Neural progenitor cell (in vitro differentiated cells): Measurements from ENCODE around the gene CALU. TPM values are rescaled to one million over a fixed set of nuclear protein-coding genes. Genes with fewer than 3 reads are reported as not detected.

Experiments used
- DNase-seq: peaks from one replicate; pipeline ENCODE4 v3.0.0-alpha.2; 2016; ENCODE audit warnings: low spot score
- H2AFZ ChIP-seq: fragments of 200-600 bp; sonication (generic); replicated peaks from 2 replicates; pipeline ENCODE4 v1.6.1; 2016; ENCODE audit warnings: antibody characterized with exemption
- H3F3A ChIP-seq: fragments of 200-600 bp; sonication (generic); 2 replicates; pipeline ENCODE4 v1.6.1; 2016; ENCODE audit warnings: antibody characterized with exemption, low read depth
- H3K27ac ChIP-seq: fragments of 200-600 bp; sonication (generic); 2 replicates; pipeline ENCODE4 v1.5.1; 2016; ENCODE audit warnings: mild to moderate bottlenecking
- H3K27me3 ChIP-seq: fragments of 200-600 bp; sonication (generic); 2 replicates; pipeline ENCODE4 v1.6.1; 2016; ENCODE audit warnings: mild to moderate bottlenecking, moderate library complexity
- H3K36me3 ChIP-seq: fragments of 200-600 bp; sonication (generic); 2 replicates; pipeline ENCODE4 v1.5.1; 2016
- H3K4me1 ChIP-seq: fragments of 200-600 bp; sonication (generic); 2 replicates; pipeline ENCODE4 v1.6.1; 2016; ENCODE audit warnings: mixed run types
- H3K4me2 ChIP-seq: fragments of 200-600 bp; sonication (generic); 2 replicates; pipeline ENCODE4 v1.6.1; 2016
- H3K4me3 ChIP-seq: fragments of 200-600 bp; sonication (generic); 2 replicates; pipeline ENCODE4 v1.5.1; 2016
- H3K79me2 ChIP-seq: fragments of 200-600 bp; sonication (generic); 2 replicates; pipeline ENCODE4 v1.6.1; 2016; ENCODE audit warnings: low read depth
- H3K9ac ChIP-seq: fragments of 200-600 bp; sonication (generic); 2 replicates; pipeline ENCODE4 v1.6.1; 2016
- H3K9me3 ChIP-seq: fragments of 200-600 bp; sonication (generic); 2 replicates; pipeline ENCODE4 v1.5.1; 2016; ENCODE audit warnings: low read depth
- H4K20me1 ChIP-seq: fragments of 200-600 bp; sonication (generic); 2 replicates; pipeline ENCODE4 v1.6.1; 2016; ENCODE audit warnings: low read depth
- H3K27ac Mint-ChIP-seq: 3 replicates; pipeline ENCODE4 v1.8.0; 2021; ENCODE audit warnings: mixed read lengths
- H3K27me3 Mint-ChIP-seq: 2 replicates; pipeline ENCODE4 v1.8.0; 2022; ENCODE audit warnings: low read depth, mild to moderate bottlenecking, inconsistent platforms, moderate library complexity, mixed read lengths; ENCODE audit not compliant: insufficient read depth
- H3K36me3 Mint-ChIP-seq: 3 replicates; pipeline ENCODE4 v1.8.0; 2021; ENCODE audit warnings: mixed read lengths
- H3K4me1 Mint-ChIP-seq: 3 replicates; pipeline ENCODE4 v1.8.0; 2021; ENCODE audit warnings: mixed read lengths
- H3K4me3 Mint-ChIP-seq: 3 replicates; pipeline ENCODE4 v1.8.0; 2021; ENCODE audit warnings: mild to moderate bottlenecking, moderate library complexity, mixed read lengths
- H3K9me3 Mint-ChIP-seq: 3 replicates; pipeline ENCODE4 v1.8.0; 2020; ENCODE audit warnings: mixed read lengths
- CTCF ChIP-seq: fragments of 200-600 bp; sonication (generic); IDR thresholded peaks from 2 replicates; pipeline ENCODE4 v1.5.1; 2017; ENCODE audit warnings: antibody characterized with exemption, mild to moderate bottlenecking
- EZH2 ChIP-seq: fragments of 200-600 bp; sonication (generic); IDR thresholded peaks from 2 replicates; pipeline ENCODE4 v1.6.1; 2017; ENCODE audit warnings: antibody characterized with exemption, mild to moderate bottlenecking, moderate library complexity
- EZH2phosphoT487 ChIP-seq: fragments of 200-600 bp; sonication (generic); IDR thresholded peaks from 2 replicates; pipeline ENCODE4 v1.6.1; 2017; ENCODE audit warnings: antibody characterized with exemption
- total RNA-seq: library from RNA; depleted of rRNA; stranded (reverse); fragments of >200 nt; gene quantifications from 2 replicates; pipeline ENCODE4 v1.2.3, GENCODE V29; 2015; ENCODE audit warnings: low replicate concordance

Gene CALU
- total RNA-seq, 1 donor from 2014 or later = 234 TPM

GRCh38 chr7:128767475-128768110 lies 28.4 kb downstream of the CALU start:
- Histone ChIP-seq H3K27me3 (no peaks in the 10 kb centered on the region), H3K79me2 (no peaks in the 10 kb centered on the region), H3K36me3 (peaks cover 29% of the 10 kb centered on the region), H2AFZ (no peak overlapping the region), H3K9ac (no peak overlapping the region), H3K4me2 (no peak overlapping the region), H3K27ac (peak overlapping the region; percentile 59), H3K4me1 (no peaks in the 10 kb centered on the region), H3F3A (peaks cover 18% of the 10 kb centered on the region), H3K4me3 (no peak overlapping the region), H4K20me1 (peaks cover 6% of the 10 kb centered on the region), H3K9me3 (no peaks in the 10 kb centered on the region)
- no peaks in the 10 kb centered on the region for H3K27me3 Mint-ChIP-seq
- no peak overlapping the region for H3K27ac Mint-ChIP-seq
- no peak for DNase-seq
- TF ChIP-seq CTCF = no peak
- TF ChIP-seq EZH2 = no peak
- no peak for TF ChIP-seq EZH2phosphoT487
- H3K9me3 Mint-ChIP-seq = no peaks in the 10 kb centered on the region
- H3K4me3 Mint-ChIP-seq = no peak overlapping the region
- H3K36me3 Mint-ChIP-seq = peaks cover 49% of the 10 kb centered on the region
- H3K4me1 Mint-ChIP-seq = no peaks in the 10 kb centered on the region

- Histone ChIP-seq H3F3A (peaks cover 14% of the 10 kb centered on the region), H3K4me1 (no peaks in the 10 kb centered on the region), H3K27me3 (no peaks in the 10 kb centered on the region), H3K4me3 (no peak overlapping the region), H3K79me2 (no peaks in the 10 kb centered on the region), H3K9ac (no peak overlapping the region), H2AFZ (no peak overlapping the region), H3K9me3 (no peaks in the 10 kb centered on the region), H3K27ac (no peak overlapping the region), H3K36me3 (peaks cover 27% of the 10 kb centered on the region), H4K20me1 (peaks cover 6% of the 10 kb centered on the region), H3K4me2 (no peak overlapping the region)
- H3K27me3 Mint-ChIP-seq = peaks cover 3% of the 10 kb centered on the region
- H3K9me3 Mint-ChIP-seq = peaks cover under 1% of the 10 kb centered on the region
- no peaks in the 10 kb centered on the region for H3K4me1 Mint-ChIP-seq
- no peak for TF ChIP-seq EZH2
- no peak for TF ChIP-seq CTCF
- no peak for TF ChIP-seq EZH2phosphoT487
- peaks cover 63% of the 10 kb centered on the region for H3K36me3 Mint-ChIP-seq
- DNase-seq = no peak
- no peak overlapping the region for H3K4me3 Mint-ChIP-seq
- no peak overlapping the region for H3K27ac Mint-ChIP-seq
Measured at GRCh38 chr7:128770233-128770632, 31.1 kb downstream of the CALU start.

- H3K27me3 Mint-ChIP-seq = peaks cover 3% of the 10 kb centered on the region
- Histone ChIP-seq H3K27me3 (no peaks in the 10 kb centered on the region), H4K20me1 (no peaks in the 10 kb centered on the region), H3F3A (peaks cover 11% of the 10 kb centered on the region), H3K79me2 (no peaks in the 10 kb centered on the region), H3K9ac (no peak overlapping the region), H3K4me3 (no peak overlapping the region), H3K4me1 (no peaks in the 10 kb centered on the region), H3K4me2 (no peak overlapping the region), H3K9me3 (peaks cover 4% of the 10 kb centered on the region), H3K27ac (no peak overlapping the region), H3K36me3 (peaks cover 21% of the 10 kb centered on the region), H2AFZ (no peak overlapping the region)
- H3K27ac Mint-ChIP-seq = no peak overlapping the region
- DNase-seq = no peak
- H3K4me1 Mint-ChIP-seq = no peaks in the 10 kb centered on the region
- TF ChIP-seq EZH2 (no peak), EZH2phosphoT487 (no peak), CTCF (no peak)
- H3K9me3 Mint-ChIP-seq = peaks cover 19% of the 10 kb centered on the region
- H3K36me3 Mint-ChIP-seq = peaks cover 53% of the 10 kb centered on the region
- no peak overlapping the region for H3K4me3 Mint-ChIP-seq
Measured at GRCh38 chr7:128773604-128774003, 34.4 kb downstream of the CALU start.
